Erythroblast (primary cell): ENCODE measurements around the gene GTF2F1.

ENCODE experiments used
- GATA1 ChIP-seq: IDR thresholded peaks from 2 replicates; pipeline ENCODE4 v1.6.1; 2011; ENCODE audit warnings: low read depth, mild to moderate bottlenecking, control low read depth, low read length, moderate library complexity
- POLR2A ChIP-seq: IDR thresholded peaks from 2 replicates; pipeline ENCODE4 v1.6.1; 2011; ENCODE audit warnings: mild to moderate bottlenecking, low read length

DNA sequence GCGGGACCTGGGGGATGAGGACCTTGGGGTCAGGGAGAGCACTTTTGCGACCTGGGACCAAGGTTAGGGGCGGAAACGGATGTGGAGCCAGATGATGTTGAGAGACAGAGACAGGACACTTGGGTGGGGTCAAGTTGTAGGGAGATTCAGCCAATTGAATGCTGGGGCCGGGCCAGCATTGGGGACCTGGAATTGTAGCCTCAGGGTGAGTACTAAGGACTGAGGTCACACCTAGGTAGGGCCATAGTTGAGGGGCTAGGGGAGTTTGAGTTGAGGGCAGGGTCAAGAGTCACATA, 19.2 kb downstream of the GTF2F1 start:
- no peak for TF ChIP-seq POLR2A
- no peak for TF ChIP-seq GATA1
